SK-N-SH (cell line): ENCODE results near the gene DDX17.

ENCODE experiments used
- EP300 ChIP-seq, 2 experiments: IDR thresholded peaks; 2 replicates each; pipeline versions ENCODE4 v1.4.0 to v1.6.1; 2012; ENCODE audit warnings: borderline replicate concordance in 1 of 2, low read depth in 1 of 2, low read length in 1 of 2
- FOXM1 ChIP-seq: IDR thresholded peaks from 2 replicates; pipeline ENCODE4 v1.4.0; 2012; ENCODE audit warnings: low read depth, mild to moderate bottlenecking
- GABPA ChIP-seq: IDR thresholded peaks from 2 replicates; pipeline ENCODE4 v1.4.0; 2012; ENCODE audit warnings: low read depth, mild to moderate bottlenecking
- POLR2AphosphoS5 ChIP-seq: IDR thresholded peaks from 2 replicates; pipeline ENCODE4 v1.6.1; 2012; ENCODE audit warnings: low read depth, low read length
- RFX5 ChIP-seq: IDR thresholded peaks from 2 replicates; pipeline ENCODE4 v1.6.1; 2012; ENCODE audit warnings: mild to moderate bottlenecking, improper control_type of control experiment, low read length
- TAF1 ChIP-seq: IDR thresholded peaks from 2 replicates; pipeline ENCODE4 v1.6.1; 2012; ENCODE audit warnings: low read depth, mild to moderate bottlenecking, low read length, moderate library complexity, borderline replicate concordance
- TF ChIP-seq, protein P1 (sequence below): fragments of 200-600 bp; sonication (generic); IDR thresholded peaks from 2 replicates; pipeline ENCODE4 v1.6.1; 2017; ENCODE audit warnings: antibody characterized with exemption, mild to moderate bottlenecking, moderate library complexity
- TF ChIP-seq, protein P2 (sequence below): IDR thresholded peaks from 2 replicates; pipeline ENCODE4 v1.4.0; 2012; ENCODE audit warnings: low read depth
- TF ChIP-seq, protein P3 (sequence below): IDR thresholded peaks from 2 replicates; pipeline ENCODE4 v1.4.0; 2012; ENCODE audit warnings: low read depth, borderline replicate concordance
- TF ChIP-seq, protein P4 (sequence below): IDR thresholded peaks from 2 replicates; pipeline ENCODE4 v1.6.1; 2012; ENCODE audit warnings: mild to moderate bottlenecking, low read depth, low read length, moderate library complexity

DNA sequence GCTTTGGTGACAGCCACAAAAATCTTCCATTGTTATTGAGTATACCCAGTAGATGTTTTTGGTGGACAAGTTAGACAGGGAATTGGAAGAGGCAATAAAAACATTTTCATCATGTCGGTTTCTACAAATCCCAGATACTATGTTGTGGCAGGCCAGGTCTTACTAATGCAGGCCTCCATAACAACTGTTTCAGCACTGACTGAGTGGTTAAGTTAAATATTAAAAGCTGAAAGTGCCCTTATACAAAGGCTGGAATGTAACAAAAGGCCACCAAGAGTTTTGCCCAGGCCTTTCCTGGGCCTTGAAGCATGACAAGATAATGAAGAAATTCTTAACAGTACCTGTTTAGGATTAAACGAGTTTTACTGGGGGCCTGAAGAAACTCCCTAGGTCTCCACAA, 34.6 kb upstream of the DDX17 start:
- TF ChIP-seq TAF1 (no peak), POLR2AphosphoS5 (no peak), GABPA (no peak), RFX5 (no peak), FOXM1 (no peak), EP300 (IDR thresholded peaks at IDR 0.05; ENCODE audit: borderline replicate concordance in 1 of 2, low read depth in 1 of 2, low read length in 1 of 2) (no peak)
- TF ChIP-seq, protein P1, sequence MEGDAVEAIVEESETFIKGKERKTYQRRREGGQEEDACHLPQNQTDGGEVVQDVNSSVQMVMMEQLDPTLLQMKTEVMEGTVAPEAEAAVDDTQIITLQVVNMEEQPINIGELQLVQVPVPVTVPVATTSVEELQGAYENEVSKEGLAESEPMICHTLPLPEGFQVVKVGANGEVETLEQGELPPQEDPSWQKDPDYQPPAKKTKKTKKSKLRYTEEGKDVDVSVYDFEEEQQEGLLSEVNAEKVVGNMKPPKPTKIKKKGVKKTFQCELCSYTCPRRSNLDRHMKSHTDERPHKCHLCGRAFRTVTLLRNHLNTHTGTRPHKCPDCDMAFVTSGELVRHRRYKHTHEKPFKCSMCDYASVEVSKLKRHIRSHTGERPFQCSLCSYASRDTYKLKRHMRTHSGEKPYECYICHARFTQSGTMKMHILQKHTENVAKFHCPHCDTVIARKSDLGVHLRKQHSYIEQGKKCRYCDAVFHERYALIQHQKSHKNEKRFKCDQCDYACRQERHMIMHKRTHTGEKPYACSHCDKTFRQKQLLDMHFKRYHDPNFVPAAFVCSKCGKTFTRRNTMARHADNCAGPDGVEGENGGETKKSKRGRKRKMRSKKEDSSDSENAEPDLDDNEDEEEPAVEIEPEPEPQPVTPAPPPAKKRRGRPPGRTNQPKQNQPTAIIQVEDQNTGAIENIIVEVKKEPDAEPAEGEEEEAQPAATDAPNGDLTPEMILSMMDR = no peak
- TF ChIP-seq, protein P2, sequence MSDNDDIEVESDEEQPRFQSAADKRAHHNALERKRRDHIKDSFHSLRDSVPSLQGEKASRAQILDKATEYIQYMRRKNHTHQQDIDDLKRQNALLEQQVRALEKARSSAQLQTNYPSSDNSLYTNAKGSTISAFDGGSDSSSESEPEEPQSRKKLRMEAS = no peak
- TF ChIP-seq, protein P3, sequence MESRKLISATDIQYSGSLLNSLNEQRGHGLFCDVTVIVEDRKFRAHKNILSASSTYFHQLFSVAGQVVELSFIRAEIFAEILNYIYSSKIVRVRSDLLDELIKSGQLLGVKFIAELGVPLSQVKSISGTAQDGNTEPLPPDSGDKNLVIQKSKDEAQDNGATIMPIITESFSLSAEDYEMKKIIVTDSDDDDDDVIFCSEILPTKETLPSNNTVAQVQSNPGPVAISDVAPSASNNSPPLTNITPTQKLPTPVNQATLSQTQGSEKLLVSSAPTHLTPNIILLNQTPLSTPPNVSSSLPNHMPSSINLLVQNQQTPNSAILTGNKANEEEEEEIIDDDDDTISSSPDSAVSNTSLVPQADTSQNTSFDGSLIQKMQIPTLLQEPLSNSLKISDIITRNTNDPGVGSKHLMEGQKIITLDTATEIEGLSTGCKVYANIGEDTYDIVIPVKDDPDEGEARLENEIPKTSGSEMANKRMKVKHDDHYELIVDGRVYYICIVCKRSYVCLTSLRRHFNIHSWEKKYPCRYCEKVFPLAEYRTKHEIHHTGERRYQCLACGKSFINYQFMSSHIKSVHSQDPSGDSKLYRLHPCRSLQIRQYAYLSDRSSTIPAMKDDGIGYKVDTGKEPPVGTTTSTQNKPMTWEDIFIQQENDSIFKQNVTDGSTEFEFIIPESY = no peak
- TF ChIP-seq, protein P4, sequence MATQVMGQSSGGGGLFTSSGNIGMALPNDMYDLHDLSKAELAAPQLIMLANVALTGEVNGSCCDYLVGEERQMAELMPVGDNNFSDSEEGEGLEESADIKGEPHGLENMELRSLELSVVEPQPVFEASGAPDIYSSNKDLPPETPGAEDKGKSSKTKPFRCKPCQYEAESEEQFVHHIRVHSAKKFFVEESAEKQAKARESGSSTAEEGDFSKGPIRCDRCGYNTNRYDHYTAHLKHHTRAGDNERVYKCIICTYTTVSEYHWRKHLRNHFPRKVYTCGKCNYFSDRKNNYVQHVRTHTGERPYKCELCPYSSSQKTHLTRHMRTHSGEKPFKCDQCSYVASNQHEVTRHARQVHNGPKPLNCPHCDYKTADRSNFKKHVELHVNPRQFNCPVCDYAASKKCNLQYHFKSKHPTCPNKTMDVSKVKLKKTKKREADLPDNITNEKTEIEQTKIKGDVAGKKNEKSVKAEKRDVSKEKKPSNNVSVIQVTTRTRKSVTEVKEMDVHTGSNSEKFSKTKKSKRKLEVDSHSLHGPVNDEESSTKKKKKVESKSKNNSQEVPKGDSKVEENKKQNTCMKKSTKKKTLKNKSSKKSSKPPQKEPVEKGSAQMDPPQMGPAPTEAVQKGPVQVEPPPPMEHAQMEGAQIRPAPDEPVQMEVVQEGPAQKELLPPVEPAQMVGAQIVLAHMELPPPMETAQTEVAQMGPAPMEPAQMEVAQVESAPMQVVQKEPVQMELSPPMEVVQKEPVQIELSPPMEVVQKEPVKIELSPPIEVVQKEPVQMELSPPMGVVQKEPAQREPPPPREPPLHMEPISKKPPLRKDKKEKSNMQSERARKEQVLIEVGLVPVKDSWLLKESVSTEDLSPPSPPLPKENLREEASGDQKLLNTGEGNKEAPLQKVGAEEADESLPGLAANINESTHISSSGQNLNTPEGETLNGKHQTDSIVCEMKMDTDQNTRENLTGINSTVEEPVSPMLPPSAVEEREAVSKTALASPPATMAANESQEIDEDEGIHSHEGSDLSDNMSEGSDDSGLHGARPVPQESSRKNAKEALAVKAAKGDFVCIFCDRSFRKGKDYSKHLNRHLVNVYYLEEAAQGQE = no peak
